ENCODE results near the gene CFAP161. TPM values are rescaled to one million over a fixed set of nuclear protein-coding genes. Genes with fewer than 3 reads are reported as not detected.

The CFAP161 gene
- total RNA-seq, 1 donor from 2014 or later = 21.1 TPM

GRCh38 chr15:81113204-81113657, 20.8 kb upstream of the CFAP161 start:
- no peak overlapping the region for H3K27ac Mint-ChIP-seq (ENCODE audit: unreplicated experiment)
- H3K36me3 Mint-ChIP-seq (ENCODE audit: low read depth, unreplicated experiment) = peaks cover 8% of the 10 kb centered on the region
- peaks cover 2% of the 10 kb centered on the region for H3K27me3 Mint-ChIP-seq (ENCODE audit: unreplicated experiment)
- DNase-seq (ENCODE audit: low spot score) = no peak
- no peak for TF ChIP-seq CTCF (IDR thresholded peaks at IDR 0.05; ENCODE audit: unreplicated experiment)
- H3K4me1 Mint-ChIP-seq (ENCODE audit: unreplicated experiment) = no peaks in the 10 kb centered on the region
- H3K4me3 Mint-ChIP-seq (ENCODE audit: unreplicated experiment) = no peak overlapping the region
- H3K9me3 Mint-ChIP-seq (ENCODE audit: unreplicated experiment) = no peaks in the 10 kb centered on the region

- Mint-ChIP-seq H3K9me3 (ENCODE audit: unreplicated experiment) (no peaks in the 10 kb centered on the region), H3K4me3 (ENCODE audit: unreplicated experiment) (no peak overlapping the region), H3K27ac (ENCODE audit: unreplicated experiment) (no peak overlapping the region), H3K36me3 (ENCODE audit: low read depth, unreplicated experiment) (peaks cover 8% of the 10 kb centered on the region), H3K27me3 (ENCODE audit: unreplicated experiment) (peaks cover 2% of the 10 kb centered on the region), H3K4me1 (ENCODE audit: unreplicated experiment) (no peaks in the 10 kb centered on the region)
- DNase-seq (ENCODE audit: low spot score) = no peak
- TF ChIP-seq CTCF (IDR thresholded peaks at IDR 0.05; ENCODE audit: unreplicated experiment) = no peak
These were observed 20.2 kb upstream of the CFAP161 start for GRCh38 chr15:81113861-81114291.

- peaks cover 2% of the 10 kb centered on the region for H3K27me3 Mint-ChIP-seq (ENCODE audit: unreplicated experiment)
- no peak overlapping the region for H3K4me3 Mint-ChIP-seq (ENCODE audit: unreplicated experiment)
- H3K4me1 Mint-ChIP-seq (ENCODE audit: unreplicated experiment) = no peaks in the 10 kb centered on the region
- H3K36me3 Mint-ChIP-seq (ENCODE audit: low read depth, unreplicated experiment) = peaks cover 8% of the 10 kb centered on the region
- no peak for DNase-seq (ENCODE audit: low spot score)
- H3K9me3 Mint-ChIP-seq (ENCODE audit: unreplicated experiment) = no peaks in the 10 kb centered on the region
- no peak overlapping the region for H3K27ac Mint-ChIP-seq (ENCODE audit: unreplicated experiment)
- TF ChIP-seq CTCF (IDR thresholded peaks at IDR 0.05; ENCODE audit: unreplicated experiment) = no peak
These were observed 18.8 kb upstream of the CFAP161 start for GRCh38 chr15:81115054-81115939.

- H3K27ac Mint-ChIP-seq (ENCODE audit: unreplicated experiment) = no peak overlapping the region
- peaks cover 8% of the 10 kb centered on the region for H3K36me3 Mint-ChIP-seq (ENCODE audit: low read depth, unreplicated experiment)
- TF ChIP-seq CTCF (IDR thresholded peaks at IDR 0.05; ENCODE audit: unreplicated experiment) = no peak
- H3K4me3 Mint-ChIP-seq (ENCODE audit: unreplicated experiment) = no peak overlapping the region
- no peak for DNase-seq (ENCODE audit: low spot score)
- H3K9me3 Mint-ChIP-seq (ENCODE audit: unreplicated experiment) = no peaks in the 10 kb centered on the region
- H3K4me1 Mint-ChIP-seq (ENCODE audit: unreplicated experiment) = no peaks in the 10 kb centered on the region
- peaks cover 3% of the 10 kb centered on the region for H3K27me3 Mint-ChIP-seq (ENCODE audit: unreplicated experiment)
These were observed 16.9 kb upstream of the CFAP161 start for GRCh38 chr15:81117136-81117535.

- no peaks in the 10 kb centered on the region for H3K9me3 Mint-ChIP-seq (ENCODE audit: unreplicated experiment)
- H3K4me1 Mint-ChIP-seq (ENCODE audit: unreplicated experiment) = no peaks in the 10 kb centered on the region
- DNase-seq (ENCODE audit: low spot score) = no peak
- peaks cover 3% of the 10 kb centered on the region for H3K27me3 Mint-ChIP-seq (ENCODE audit: unreplicated experiment)
- no peak for TF ChIP-seq CTCF (IDR thresholded peaks at IDR 0.05; ENCODE audit: unreplicated experiment)
- H3K4me3 Mint-ChIP-seq (ENCODE audit: unreplicated experiment) = no peak overlapping the region
- H3K36me3 Mint-ChIP-seq (ENCODE audit: low read depth, unreplicated experiment) = peaks cover 8% of the 10 kb centered on the region
- H3K27ac Mint-ChIP-seq (ENCODE audit: unreplicated experiment) = no peak overlapping the region
These were observed 16.5 kb upstream of the CFAP161 start for GRCh38 chr15:81117581-81117980.

All from endothelial cell (in vitro differentiated cells).